GM10266 (cell line): ENCODE results near the gene DMD.

Source experiments
- DNase-seq: peaks from one replicate; pipeline ENCODE4 v3.0.0; 2012; ENCODE audit errors: extremely low spot score
- CTCF ChIP-seq: IDR thresholded peaks from 2 replicates; pipeline ENCODE4 v1.5.1; 2012; ENCODE audit warnings: mild to moderate bottlenecking, low read depth; ENCODE audit not compliant: control insufficient read depth, insufficient read depth; ENCODE audit errors: missing control alignments

DMD gene

DNA sequence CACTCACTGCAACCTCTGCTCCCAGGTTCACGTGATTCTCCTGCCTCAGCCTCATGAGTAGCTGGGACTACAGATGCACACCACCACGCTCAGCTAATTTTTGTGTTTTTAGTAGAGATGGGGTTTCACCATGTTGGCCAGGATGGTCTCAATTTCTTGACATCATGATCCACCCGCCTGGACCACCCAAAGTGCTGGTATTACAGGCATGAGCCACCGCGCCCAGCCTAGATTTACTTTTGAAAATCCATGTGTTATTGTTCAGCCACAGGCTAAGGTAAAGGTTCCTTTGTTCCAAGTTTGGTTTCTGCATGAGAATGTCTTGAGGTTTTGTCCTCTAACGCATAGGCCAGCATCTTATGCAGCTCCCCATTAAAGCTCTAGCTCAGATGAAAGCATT, 371.6 kb downstream of the DMD start:
- TF ChIP-seq CTCF, result no peak
- DNase-seq, result no peak

- DNase-seq, result no peak
- TF ChIP-seq CTCF, result no peak
Measured at GRCh38 chrX:32825009-32825408, 386.3 kb downstream of the DMD start.

- no peak for DNase-seq
- TF ChIP-seq CTCF, result no peak
Measured at GRCh38 chrX:32804034-32804433, 407.3 kb downstream of the DMD start.

GRCh38 chrX:32798990-32799389, 412.4 kb downstream of the DMD start:
- no peak for DNase-seq
- no peak for TF ChIP-seq CTCF

GRCh38 chrX:32788936-32789335, 422.4 kb downstream of the DMD start:
- no peak for DNase-seq
- TF ChIP-seq CTCF, result no peak

DNA sequence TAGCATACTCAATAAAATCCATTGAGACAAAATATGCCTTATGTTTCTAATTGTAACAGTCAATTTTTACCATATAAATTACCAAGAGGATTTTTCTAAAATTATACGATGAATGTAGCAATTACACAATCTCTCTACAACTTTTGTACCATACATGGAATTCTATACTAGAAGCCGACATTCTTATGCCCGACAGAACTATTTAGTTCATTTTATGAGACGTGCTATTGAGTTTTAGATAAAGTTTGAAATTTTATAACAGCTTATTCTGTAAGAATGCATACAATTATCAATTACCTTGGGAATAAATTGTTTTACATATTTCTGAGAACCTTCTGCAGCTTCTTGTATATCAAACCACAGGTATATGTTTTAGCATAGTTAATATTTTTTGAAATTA, 431.2 kb downstream of the DMD start:
- TF ChIP-seq CTCF, result no peak
- DNase-seq, result no peak

DNA sequence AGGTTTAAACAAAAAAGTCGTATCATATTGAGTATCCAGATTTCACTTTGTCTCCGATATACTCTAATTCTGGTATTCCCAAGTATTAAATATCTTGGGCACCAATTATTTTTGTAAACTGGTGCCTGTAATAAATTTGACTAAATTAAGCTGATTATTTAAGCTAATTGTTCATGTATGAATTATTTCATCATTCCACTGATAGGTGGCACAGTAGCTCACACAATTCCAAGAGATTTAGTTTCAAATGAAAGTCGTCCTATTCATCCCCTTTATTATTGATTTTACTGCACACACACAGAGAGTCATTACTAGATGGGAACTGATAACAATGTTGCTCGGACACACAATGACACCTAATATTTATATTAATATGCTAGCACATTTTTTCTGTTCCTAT, 432.4 kb downstream of the DMD start:
- TF ChIP-seq CTCF, result no peak
- DNase-seq, result no peak

DNA sequence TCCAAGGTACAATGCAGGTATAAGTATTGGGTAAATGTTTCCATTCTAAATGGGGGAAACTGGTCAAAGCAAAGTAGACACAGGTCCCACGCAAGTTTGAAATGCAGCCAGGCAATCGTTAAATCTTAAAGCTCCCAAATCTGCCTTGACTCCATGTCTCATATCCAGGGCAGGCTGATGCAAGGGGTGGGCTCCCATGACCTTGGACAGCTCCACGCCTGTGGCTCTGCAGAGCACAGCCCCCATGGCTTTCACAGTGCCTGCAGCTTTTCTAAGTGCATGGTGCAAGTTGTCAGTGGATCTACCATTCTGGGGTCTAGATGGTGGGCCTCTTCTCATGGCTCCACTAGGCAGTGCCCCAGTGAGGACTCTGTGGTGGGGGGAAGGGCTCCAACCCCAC, 436.4 kb downstream of the DMD start:
- DNase-seq, result no peak
- TF ChIP-seq CTCF, result no peak
